ENCODE measurements around the gene SHCBP1L.
"Not testable (repeated sequence)": the region's sequence is repeated elsewhere in the genome, so short reads cannot be mapped to it uniquely, and the experiment has no call there.

SHCBP1L gene

DNA sequence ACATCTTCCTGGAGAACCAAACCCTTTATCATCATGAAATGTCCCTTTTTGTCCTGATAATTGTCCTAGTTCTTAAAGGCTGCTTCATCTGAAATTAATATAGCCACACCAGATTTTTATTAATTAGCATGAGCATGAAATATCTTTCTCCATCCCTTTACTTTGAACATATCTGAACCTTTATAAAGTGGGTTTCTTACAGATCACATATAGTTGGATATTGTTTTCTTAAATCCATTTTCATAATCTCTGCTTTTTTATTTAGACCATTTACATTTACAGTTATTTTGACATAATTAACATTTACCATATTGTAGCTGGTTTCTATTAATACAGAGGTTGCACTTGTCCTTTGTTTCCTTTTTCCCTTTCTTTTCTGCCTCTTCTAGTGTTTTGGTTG is 17.2 kb downstream of the SHCBP1L start:
- Mint-ChIP-seq H3K9me3 (peaks cover 22 to 25% of the 10 kb centered on the region in 2 donors), H3K4me3 (no peak overlapping the region), H3K4me1 (no peaks in the 10 kb centered on the region), H3K27ac (no peak overlapping the region), H3K27me3 (peaks cover 41% of the 10 kb centered on the region)
- no peak for ATAC-seq
- DNase-seq = no peak

DNA sequence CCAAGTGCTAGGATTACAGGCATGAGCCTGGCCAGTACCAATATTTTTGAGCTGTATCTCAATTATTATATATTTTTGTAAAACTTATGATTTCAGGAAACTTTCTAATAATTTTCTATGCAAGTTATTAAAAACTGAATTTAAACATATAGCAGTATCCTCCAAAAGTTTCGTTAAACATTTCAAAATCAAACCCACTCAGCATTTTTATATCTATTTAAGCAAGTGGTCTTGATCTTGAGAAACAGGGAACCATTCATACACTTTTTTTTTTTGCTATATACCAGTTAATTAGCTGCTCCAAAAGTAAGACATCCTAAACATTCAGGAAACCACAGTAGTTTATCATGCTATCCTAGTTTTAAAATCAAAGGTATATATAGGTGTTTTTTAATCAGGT is 22.0 kb downstream of the SHCBP1L start:
- ATAC-seq (no peak), DNase-seq (no peak)
- Mint-ChIP-seq H3K27me3 (peaks cover 20% of the 10 kb centered on the region), H3K4me3 (no peak overlapping the region), H3K27ac (no peak overlapping the region), H3K9me3 (peaks cover 14 to 19% of the 10 kb centered on the region in 2 donors), H3K4me1 (no peaks in the 10 kb centered on the region)

DNA sequence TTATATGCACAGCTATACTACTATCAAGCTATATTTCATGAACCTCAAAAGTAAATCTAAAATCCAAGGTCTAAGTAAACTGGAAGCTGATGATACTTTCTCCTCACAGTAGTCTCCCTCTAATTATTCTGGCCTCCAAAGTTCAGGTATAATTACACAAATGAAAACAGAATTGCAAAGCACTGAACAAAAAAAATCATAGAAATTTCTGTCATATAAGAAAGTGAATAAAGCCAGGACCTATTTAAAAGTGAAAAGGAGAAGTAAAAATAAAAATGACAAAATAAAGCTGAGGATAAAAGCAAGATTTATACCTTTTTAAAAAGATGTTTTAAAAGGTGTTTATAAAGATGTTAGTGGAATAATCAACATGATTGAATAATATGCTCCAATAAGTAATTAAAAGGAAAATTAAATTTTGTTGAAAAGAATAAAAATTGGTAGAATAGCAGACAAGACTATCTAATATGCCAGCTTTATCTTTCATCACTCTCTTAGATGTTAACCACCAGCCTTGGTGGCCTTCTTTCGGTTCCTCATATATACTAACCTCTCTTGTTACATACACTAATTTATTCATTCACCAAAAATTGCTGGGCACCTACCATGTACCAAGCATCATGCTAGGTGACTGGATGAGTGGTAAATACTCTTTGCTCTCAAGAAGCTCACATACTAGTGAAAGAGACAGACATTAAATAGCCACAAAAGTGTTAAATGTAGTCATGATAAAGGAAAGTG is 25.1 kb downstream of the SHCBP1L start:
- DNase-seq = no peak
- Mint-ChIP-seq H3K27me3 (peaks cover 17% of the 10 kb centered on the region), H3K4me1 (no peaks in the 10 kb centered on the region), H3K4me3 (no peak overlapping the region), H3K9me3 (no peaks in the 10 kb centered on the region), H3K27ac (no peak overlapping the region)
- ATAC-seq = no peak

DNA sequence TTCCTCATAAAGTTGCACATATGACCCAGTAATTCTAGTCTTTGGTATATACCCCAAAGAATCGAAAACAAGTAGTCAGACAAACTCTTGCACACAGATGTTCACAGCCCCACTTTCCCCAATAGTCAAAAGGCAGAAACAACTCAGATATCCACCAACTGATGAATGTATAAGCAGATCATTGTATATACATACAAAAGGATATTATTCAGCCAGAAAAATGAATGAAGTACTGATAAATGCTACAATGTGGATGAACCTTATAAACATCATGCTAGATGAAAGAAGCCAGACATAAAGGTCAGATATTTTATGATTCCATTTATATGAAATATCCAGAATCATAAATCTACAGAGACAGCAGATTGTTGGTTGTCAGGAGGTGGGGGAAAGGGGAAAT is 27.3 kb downstream of the SHCBP1L start:
- Mint-ChIP-seq H3K27ac (no peak overlapping the region), H3K4me3 (no peak overlapping the region), H3K4me1 (no peaks in the 10 kb centered on the region), H3K9me3 (no peaks in the 10 kb centered on the region), H3K27me3 (peaks cover 35% of the 10 kb centered on the region)
- ATAC-seq (no peak), DNase-seq (no peak)

DNA sequence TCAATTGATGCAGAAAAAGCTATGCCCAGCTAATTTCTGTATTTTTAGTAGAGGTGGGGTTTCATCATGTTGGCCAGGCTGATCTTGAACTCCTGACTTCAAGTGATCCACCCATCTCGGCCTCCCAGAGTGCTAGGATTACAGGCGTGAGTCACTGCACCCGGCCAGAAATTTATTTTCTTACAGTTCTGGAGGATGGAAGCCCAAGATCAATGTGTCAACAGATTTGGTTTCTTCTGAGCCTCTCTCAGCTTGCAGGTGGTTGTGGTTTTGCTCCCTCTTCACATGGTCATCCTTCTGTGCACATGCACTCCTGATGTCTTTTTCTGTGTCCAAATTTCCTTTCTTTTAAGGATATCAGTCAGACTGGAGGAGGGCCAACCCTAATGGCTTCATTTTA is 35.6 kb downstream of the SHCBP1L start:
- H3K27me3 Mint-ChIP-seq = peaks cover 56% of the 10 kb centered on the region

DNA sequence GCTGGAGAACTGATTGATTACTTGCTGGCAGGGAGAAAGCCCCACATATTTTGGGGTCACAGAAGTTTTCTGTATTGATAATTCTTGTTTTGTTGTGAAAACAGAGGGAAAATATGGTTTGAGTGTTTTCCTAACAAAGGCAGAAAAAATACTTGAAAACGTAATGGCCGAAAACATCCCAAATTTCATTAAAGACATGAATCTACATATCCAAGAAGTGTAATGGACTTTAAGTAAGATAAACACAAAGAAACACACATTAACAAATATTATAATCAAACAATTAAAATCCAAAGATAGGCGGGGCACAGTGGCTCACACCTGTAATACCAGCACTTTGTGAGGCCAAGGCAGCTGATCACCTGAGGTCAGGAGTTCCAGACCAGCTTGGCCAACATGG is 39.6 kb downstream of the SHCBP1L start:
- Mint-ChIP-seq H3K4me1 (no peaks in the 10 kb centered on the region), H3K27ac (no peak overlapping the region)
- DNase-seq = no peak

More for the DNA sequence above, 35.6 kb downstream of the SHCBP1L start:
- H3K4me1 Mint-ChIP-seq = no peaks in the 10 kb centered on the region
- no peak overlapping the region for H3K27ac Mint-ChIP-seq
- no peak overlapping the region for H3K4me3 Mint-ChIP-seq
- ATAC-seq (no peak), DNase-seq (no peak)
- H3K9me3 Mint-ChIP-seq = no peaks in the 10 kb centered on the region

GRCh38 chr1:182910143-182910542 is 42.8 kb downstream of the SHCBP1L start:
- no peak for DNase-seq
- H3K27me3 Mint-ChIP-seq = no peaks in the 10 kb centered on the region
- no peak for ATAC-seq
- H3K4me1 Mint-ChIP-seq = no peaks in the 10 kb centered on the region
- H3K9me3 Mint-ChIP-seq = no peaks in the 10 kb centered on the region
- no peak overlapping the region for H3K4me3 Mint-ChIP-seq
- no peak overlapping the region for H3K27ac Mint-ChIP-seq

More for the DNA sequence above, 39.6 kb downstream of the SHCBP1L start:
- Mint-ChIP-seq H3K9me3 (no peaks in the 10 kb centered on the region), H3K4me3 (no peak overlapping the region), H3K27me3 (peaks cover 26% of the 10 kb centered on the region)
- ATAC-seq = no peak

DNA sequence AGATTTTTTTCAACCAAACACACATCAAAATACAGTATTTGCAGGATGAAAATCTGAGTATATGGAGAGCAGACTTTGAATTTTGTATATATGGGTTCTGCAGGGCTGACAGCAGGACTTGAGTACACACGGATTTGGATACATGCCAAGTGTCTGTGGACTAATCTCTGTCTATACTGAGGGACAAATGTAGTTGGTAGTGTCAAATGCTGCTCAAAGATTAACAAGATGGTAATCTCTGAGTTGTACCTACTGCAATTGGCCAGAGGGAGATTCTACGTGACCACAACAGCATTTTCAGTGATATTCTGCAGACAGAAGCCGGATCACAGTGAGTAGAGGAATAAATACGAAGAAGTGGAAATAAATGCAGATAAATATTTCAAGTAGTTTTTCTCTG is 43.4 kb downstream of the SHCBP1L start:
- Mint-ChIP-seq H3K4me1 (no peaks in the 10 kb centered on the region), H3K4me3 (no peak overlapping the region), H3K9me3 (no peaks in the 10 kb centered on the region), H3K27ac (no peak overlapping the region), H3K27me3 (no peaks in the 10 kb centered on the region)
- DNase-seq (no peak), ATAC-seq (no peak)

- ATAC-seq (no peak), DNase-seq (no peak)
- Mint-ChIP-seq H3K27me3 (no peaks in the 10 kb centered on the region), H3K9me3 (no peaks in the 10 kb centered on the region), H3K27ac (no peak overlapping the region), H3K4me3 (no peak overlapping the region), H3K4me1 (no peaks in the 10 kb centered on the region)
Observed at GRCh38 chr1:182905321-182905720, 47.6 kb downstream of the SHCBP1L start.

- H3K9me3 Mint-ChIP-seq, H3K4me1 Mint-ChIP-seq, DNase-seq, ATAC-seq, H3K27ac Mint-ChIP-seq, H3K27me3 Mint-ChIP-seq, H3K4me3 Mint-ChIP-seq: not testable (repeated sequence)
Observed at GRCh38 chr1:182901946-182902345, 51.0 kb downstream of the SHCBP1L start.

GRCh38 chr1:182897696-182898095 is 55.3 kb downstream of the SHCBP1L start:
- H3K27ac Mint-ChIP-seq = no peak overlapping the region
- no peak overlapping the region for H3K4me3 Mint-ChIP-seq
- H3K9me3 Mint-ChIP-seq = no peaks in the 10 kb centered on the region
- ATAC-seq (no peak), DNase-seq (no peak)
- peaks cover 7% of the 10 kb centered on the region for H3K4me1 Mint-ChIP-seq
- peaks cover 17% of the 10 kb centered on the region for H3K27me3 Mint-ChIP-seq

GRCh38 chr1:182890927-182891610 is 61.9 kb downstream of the SHCBP1L start:
- no peak for ATAC-seq
- no peak overlapping the region for H3K27ac Mint-ChIP-seq
- H3K27me3 Mint-ChIP-seq = peaks cover 17% of the 10 kb centered on the region

GRCh38 chr1:182889997-182890396 is 63.0 kb downstream of the SHCBP1L start:
- Mint-ChIP-seq H3K9me3 (no peaks in the 10 kb centered on the region), H3K4me3 (no peak overlapping the region), H3K27me3 (peaks cover 16% of the 10 kb centered on the region), H3K4me1 (peaks cover 19% of the 10 kb centered on the region), H3K27ac (no peak overlapping the region)
- ATAC-seq = peak; percentile 90
- DNase-seq = peak in 1 of 2 donors; percentile 49

More at GRCh38 chr1:182890927-182891610, 61.9 kb downstream of the SHCBP1L start:
- no peak for DNase-seq
- H3K4me1 Mint-ChIP-seq = peaks cover 19% of the 10 kb centered on the region
- H3K9me3 Mint-ChIP-seq = no peaks in the 10 kb centered on the region
- no peak overlapping the region for H3K4me3 Mint-ChIP-seq

DNA sequence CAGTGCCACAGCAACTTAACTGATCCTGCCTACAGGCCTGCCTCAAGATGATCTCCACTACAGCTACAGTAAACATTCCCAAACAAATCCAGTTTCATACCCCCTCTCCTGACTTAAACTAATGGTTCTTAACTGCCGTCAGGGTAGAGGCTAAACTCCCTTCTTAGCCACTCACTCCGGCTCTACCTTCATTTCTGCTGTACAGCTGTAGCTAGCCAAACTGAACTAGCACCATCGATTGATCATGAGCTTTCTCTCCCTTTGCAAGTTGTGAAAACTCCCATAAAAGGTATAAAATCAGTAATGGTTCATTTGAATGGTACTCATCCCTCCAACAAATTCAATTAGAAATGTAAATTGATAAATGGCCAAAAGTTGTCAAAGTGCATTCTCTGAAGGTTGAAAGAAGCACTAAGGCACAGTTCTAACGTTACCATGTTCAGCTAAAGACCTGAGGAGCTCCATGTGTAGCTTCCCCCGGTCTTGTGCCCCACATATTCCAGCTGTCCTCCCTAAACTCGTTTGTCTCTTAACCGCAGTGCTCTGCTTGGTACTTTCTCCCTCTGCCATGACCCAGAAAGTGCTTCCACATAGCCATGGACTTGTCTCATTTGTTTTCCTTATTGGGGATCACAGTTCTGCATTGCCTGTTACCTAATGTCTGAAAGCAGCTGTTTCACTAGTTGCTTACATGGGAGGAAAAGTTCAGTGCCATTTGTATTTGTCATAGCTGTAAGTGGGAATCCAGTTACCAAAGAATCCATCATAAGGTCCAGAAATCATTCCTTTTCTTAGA is 64.0 kb downstream of the SHCBP1L start:
- no peak for ATAC-seq

GRCh38 chr1:182886985-182887384 is 66.0 kb downstream of the SHCBP1L start:
- DNase-seq (no peak), ATAC-seq (no peak)
- Mint-ChIP-seq H3K9me3 (no peaks in the 10 kb centered on the region), H3K27me3 (no peaks in the 10 kb centered on the region), H3K4me3 (no peak overlapping the region), H3K4me1 (peaks cover 12% of the 10 kb centered on the region), H3K27ac (no peak overlapping the region)

More for the DNA sequence above, 64.0 kb downstream of the SHCBP1L start:
- no peak for DNase-seq
- Mint-ChIP-seq H3K9me3 (no peaks in the 10 kb centered on the region), H3K27ac (peak overlapping the region in 1 of 2 donors; percentile 83), H3K4me3 (no peak overlapping the region), H3K27me3 (peaks cover 6% of the 10 kb centered on the region), H3K4me1 (peaks cover 19% of the 10 kb centered on the region)

DNA sequence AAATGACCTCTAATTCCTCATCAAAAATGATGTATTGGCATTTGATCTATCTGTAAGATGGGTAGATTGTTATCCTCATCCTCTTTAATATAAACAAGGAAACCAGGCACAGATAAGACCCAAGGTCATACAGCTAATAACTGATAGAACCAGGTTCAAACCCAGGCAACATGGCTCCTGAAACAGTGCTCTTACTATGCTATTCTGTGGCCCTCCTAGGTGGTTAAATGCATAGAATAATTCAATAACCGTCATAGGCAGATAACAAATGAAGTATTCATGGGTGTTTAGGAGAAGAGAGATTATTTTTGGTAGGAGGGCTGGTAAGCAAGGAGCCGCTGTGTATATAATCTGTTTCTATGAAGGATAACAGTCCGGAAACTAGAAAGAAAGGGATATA is 67.4 kb downstream of the SHCBP1L start:
- no peak overlapping the region for H3K27ac Mint-ChIP-seq
- DNase-seq (no peak), ATAC-seq (no peak)
- no peak overlapping the region for H3K4me3 Mint-ChIP-seq
- H3K27me3 Mint-ChIP-seq = no peaks in the 10 kb centered on the region
- no peaks in the 10 kb centered on the region for H3K9me3 Mint-ChIP-seq
- peaks cover 12% of the 10 kb centered on the region for H3K4me1 Mint-ChIP-seq
